ENCODE data around the gene HDLBP. TPM values are rescaled to one million over a fixed set of nuclear protein-coding genes. Genes with fewer than 3 reads are reported as not detected.

The HDLBP gene
- total and polyA plus RNA-seq, 10 of the 15 experiments (the other 5 are each of a cell fraction or from before 2014, with no cell fraction given), result 19.5 to 383 (median 249) TPM

DNA sequence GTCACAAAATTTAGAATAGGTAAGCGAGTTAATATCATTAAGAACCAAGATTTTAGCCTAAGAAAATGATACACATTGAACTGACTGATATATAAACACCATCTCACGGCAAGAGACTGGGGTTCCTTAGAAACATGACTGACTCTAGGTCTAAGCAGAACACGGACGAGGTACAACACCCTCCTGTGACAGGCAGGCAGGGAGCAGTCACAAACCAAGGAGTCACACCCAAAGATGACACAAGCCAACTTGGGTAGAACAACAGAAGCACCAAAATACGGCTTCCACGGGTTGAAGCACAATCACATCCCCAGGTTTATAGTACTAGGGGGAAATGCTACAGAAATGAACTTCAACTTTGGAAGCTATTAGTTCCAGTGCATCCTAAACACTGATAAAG lies 24.3 kb downstream of the HDLBP start:
- ChIA-PET CTCF (interaction anchor here (0.9 to 1.1 kb wide), 2 partner anchors 10 to 24 kb away, joined by 3 to 4 read pairs; no protein-coding TSS in a partner anchor), POLR2A (no interaction called here), RAD21 (ENCODE audit: unreplicated experiment) (interaction anchor here (0.9 to 1.0 kb wide), 2 partner anchors 24 to 28 kb away, joined by 3 read pairs; no protein-coding TSS in a partner anchor), SMC1A (ENCODE audit: uncharacterized antibody, unreplicated experiment) (interaction anchor here (0.6 to 4.5 kb wide), 3 partner anchors 13 to 93 kb away, joined by 4 to 33 read pairs (median 4); no protein-coding TSS in a partner anchor)
- Histone ChIP-seq H3K36me3 (ENCODE audit: control insufficient read depth in 2 of 2, insufficient read depth in 2 of 2, low read length in 1 of 2) (no peaks in the 10 kb centered on the region; a peak in 1 of 4 replicates), H2AFZ (ENCODE audit: control insufficient read depth, low read depth, low read length) (no peak overlapping the region), H3K4me1 (ENCODE audit: control insufficient read depth, insufficient read depth, low read length) (peaks cover 3% of the 10 kb centered on the region), H3K9ac (ENCODE audit: control insufficient read depth, insufficient read depth, low read length) (no peak overlapping the region), H3K4me3 (no peak overlapping the region), H3K27ac (ENCODE audit: control insufficient read depth, insufficient read depth) (no peak overlapping the region), H3K27me3 (replicated peaks in 1 of 2; ENCODE audit: control insufficient read depth in 2 of 2, insufficient read depth in 2 of 2, low read length in 1 of 2) (no peaks in the 10 kb centered on the region), H3K79me2 (ENCODE audit: control insufficient read depth, insufficient read depth, low read length) (peaks cover 91% of the 10 kb centered on the region), H3K4me2 (ENCODE audit: control insufficient read depth, insufficient read depth) (no peak overlapping the region), H3K9me3 (replicated peaks; ENCODE audit: control insufficient read depth, insufficient read depth, low read length) (no peaks in the 10 kb centered on the region), H4K20me1 (ENCODE audit: control insufficient read depth, insufficient read depth) (no peaks in the 10 kb centered on the region)
- intact Hi-C loops (cut with micrococcal nuclease; ENCODE audit: unreplicated experiment) (no loop called here), in situ Hi-C loops (cut with MboI) (no loop called here)
- TF ChIP-seq SMAD1 (IDR thresholded peaks at IDR 0.05; ENCODE audit: low read depth, partially characterized antibody) (no peak), YY1 (IDR thresholded peaks at IDR 0.05; ENCODE audit: low read depth, low read length) (no peak), TARDBP (IDR thresholded peaks at IDR 0.05; ENCODE audit: borderline replicate concordance) (no peak), POU2F2 (IDR thresholded peaks at IDR 0.05; ENCODE audit: borderline replicate concordance, low read depth, low read length) (no peak)
- TF ChIP-seq, protein P1, sequence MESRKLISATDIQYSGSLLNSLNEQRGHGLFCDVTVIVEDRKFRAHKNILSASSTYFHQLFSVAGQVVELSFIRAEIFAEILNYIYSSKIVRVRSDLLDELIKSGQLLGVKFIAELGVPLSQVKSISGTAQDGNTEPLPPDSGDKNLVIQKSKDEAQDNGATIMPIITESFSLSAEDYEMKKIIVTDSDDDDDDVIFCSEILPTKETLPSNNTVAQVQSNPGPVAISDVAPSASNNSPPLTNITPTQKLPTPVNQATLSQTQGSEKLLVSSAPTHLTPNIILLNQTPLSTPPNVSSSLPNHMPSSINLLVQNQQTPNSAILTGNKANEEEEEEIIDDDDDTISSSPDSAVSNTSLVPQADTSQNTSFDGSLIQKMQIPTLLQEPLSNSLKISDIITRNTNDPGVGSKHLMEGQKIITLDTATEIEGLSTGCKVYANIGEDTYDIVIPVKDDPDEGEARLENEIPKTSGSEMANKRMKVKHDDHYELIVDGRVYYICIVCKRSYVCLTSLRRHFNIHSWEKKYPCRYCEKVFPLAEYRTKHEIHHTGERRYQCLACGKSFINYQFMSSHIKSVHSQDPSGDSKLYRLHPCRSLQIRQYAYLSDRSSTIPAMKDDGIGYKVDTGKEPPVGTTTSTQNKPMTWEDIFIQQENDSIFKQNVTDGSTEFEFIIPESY (IDR thresholded peaks at IDR 0.05), result no peak
- over 99% methylated on average over 6 of the region's 6 CpGs for WGBS (ENCODE audit: insufficient coverage, insufficient replicate concordance, low lambda C conversion rate, missing lambda C conversion rate)
- FAIRE-seq (no peak), ATAC-seq (no peak), DNase-seq (ENCODE audit: low read depth, low spot score) (no peak)
- BruUV-seq (replicated peaks), result no TSS peak

DNA sequence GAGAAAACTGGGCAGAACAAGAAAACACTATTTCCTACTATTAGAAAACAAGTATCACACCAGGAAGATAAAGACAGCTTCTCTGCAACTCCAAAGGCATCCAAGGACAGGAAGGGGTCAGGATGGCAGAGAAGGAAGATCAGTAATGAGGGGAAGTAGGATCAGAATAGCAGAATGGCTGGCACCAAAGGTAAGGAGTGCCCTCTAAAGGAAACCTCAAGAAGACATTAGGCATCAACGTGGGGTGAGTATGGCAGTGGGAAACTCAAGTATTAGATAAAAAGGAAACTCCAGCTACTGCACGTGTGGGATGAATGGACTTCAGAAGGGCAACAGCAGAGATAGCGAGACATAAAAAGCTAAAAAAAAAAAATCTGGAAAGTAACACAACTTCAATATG lies 25.9 kb downstream of the HDLBP start:
- ChIA-PET RAD21 (ENCODE audit: unreplicated experiment) (no interaction called here), POLR2A (interaction anchor here (1.1 kb wide), 1 partner anchor 68 kb away, joined by 3 read pairs; no protein-coding TSS in a partner anchor), SMC1A (ENCODE audit: uncharacterized antibody, unreplicated experiment) (interaction anchor here (0.9 to 1.6 kb wide), 5 partner anchors 9 to 30 kb away, joined by 3 to 5 read pairs (median 4); no protein-coding TSS in a partner anchor), CTCF (interaction anchor here (0.7 to 1.9 kb wide), 4 partner anchors 12 to 212 kb away, joined by 3 to 6 read pairs (median 3); no protein-coding TSS in a partner anchor)
- 67% methylated on average over 3 of the region's 3 CpGs for WGBS (ENCODE audit: insufficient coverage, insufficient replicate concordance, low lambda C conversion rate, missing lambda C conversion rate)
- H4K20me1 ChIP-seq (ENCODE audit: control insufficient read depth, insufficient read depth), result no peaks in the 10 kb centered on the region
- no peak overlapping the region for H2AFZ ChIP-seq (ENCODE audit: control insufficient read depth, low read depth, low read length)
- H3K4me1 ChIP-seq (ENCODE audit: control insufficient read depth, insufficient read depth, low read length), result peaks cover 3% of the 10 kb centered on the region
- FAIRE-seq (no peak), DNase-seq (ENCODE audit: low read depth, low spot score) (no peak), ATAC-seq (no peak)
- no TSS peak for BruUV-seq (replicated peaks)
- no peaks in the 10 kb centered on the region for H3K9me3 ChIP-seq (replicated peaks; ENCODE audit: control insufficient read depth, insufficient read depth, low read length)
- in situ Hi-C loops (cut with MboI), result no loop called here
- H3K79me2 ChIP-seq (ENCODE audit: control insufficient read depth, insufficient read depth, low read length), result peaks cover 88% of the 10 kb centered on the region
- H3K4me3 ChIP-seq, result no peak overlapping the region
- intact Hi-C loops (cut with micrococcal nuclease; ENCODE audit: unreplicated experiment), result no loop called here
- TF ChIP-seq, protein P2, sequence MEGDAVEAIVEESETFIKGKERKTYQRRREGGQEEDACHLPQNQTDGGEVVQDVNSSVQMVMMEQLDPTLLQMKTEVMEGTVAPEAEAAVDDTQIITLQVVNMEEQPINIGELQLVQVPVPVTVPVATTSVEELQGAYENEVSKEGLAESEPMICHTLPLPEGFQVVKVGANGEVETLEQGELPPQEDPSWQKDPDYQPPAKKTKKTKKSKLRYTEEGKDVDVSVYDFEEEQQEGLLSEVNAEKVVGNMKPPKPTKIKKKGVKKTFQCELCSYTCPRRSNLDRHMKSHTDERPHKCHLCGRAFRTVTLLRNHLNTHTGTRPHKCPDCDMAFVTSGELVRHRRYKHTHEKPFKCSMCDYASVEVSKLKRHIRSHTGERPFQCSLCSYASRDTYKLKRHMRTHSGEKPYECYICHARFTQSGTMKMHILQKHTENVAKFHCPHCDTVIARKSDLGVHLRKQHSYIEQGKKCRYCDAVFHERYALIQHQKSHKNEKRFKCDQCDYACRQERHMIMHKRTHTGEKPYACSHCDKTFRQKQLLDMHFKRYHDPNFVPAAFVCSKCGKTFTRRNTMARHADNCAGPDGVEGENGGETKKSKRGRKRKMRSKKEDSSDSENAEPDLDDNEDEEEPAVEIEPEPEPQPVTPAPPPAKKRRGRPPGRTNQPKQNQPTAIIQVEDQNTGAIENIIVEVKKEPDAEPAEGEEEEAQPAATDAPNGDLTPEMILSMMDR (IDR thresholded peaks at IDR 0.05 in 2 of 3, conservative IDR thresholded peaks at IDR 0.05 in 1 of 3; ENCODE audit: control insufficient read depth in 2 of 3, extremely low read depth in 1 of 3, insufficient read depth in 1 of 3, low read depth in 3 of 3, low read length in 3 of 3), result peak in 1 of 3 experiments; percentile 7; a peak in 1 of 6 replicates
- TF ChIP-seq, protein P3, sequence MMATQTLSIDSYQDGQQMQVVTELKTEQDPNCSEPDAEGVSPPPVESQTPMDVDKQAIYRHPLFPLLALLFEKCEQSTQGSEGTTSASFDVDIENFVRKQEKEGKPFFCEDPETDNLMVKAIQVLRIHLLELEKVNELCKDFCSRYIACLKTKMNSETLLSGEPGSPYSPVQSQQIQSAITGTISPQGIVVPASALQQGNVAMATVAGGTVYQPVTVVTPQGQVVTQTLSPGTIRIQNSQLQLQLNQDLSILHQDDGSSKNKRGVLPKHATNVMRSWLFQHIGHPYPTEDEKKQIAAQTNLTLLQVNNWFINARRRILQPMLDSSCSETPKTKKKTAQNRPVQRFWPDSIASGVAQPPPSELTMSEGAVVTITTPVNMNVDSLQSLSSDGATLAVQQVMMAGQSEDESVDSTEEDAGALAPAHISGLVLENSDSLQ (IDR thresholded peaks at IDR 0.05), result no peak
- TF ChIP-seq SMAD5 (IDR thresholded peaks at IDR 0.05; ENCODE audit: low read depth) (no peak), TCF3 (IDR thresholded peaks at IDR 0.05; ENCODE audit: borderline replicate concordance, insufficient read depth, low read depth, low read length) (no peak), ESRRA (IDR thresholded peaks at IDR 0.05; ENCODE audit: low read length) (no peak), CBX5 (IDR thresholded peaks at IDR 0.05; ENCODE audit: low read depth) (no peak)
- H3K36me3 ChIP-seq (ENCODE audit: control insufficient read depth in 2 of 2, insufficient read depth in 2 of 2, low read length in 1 of 2), result no peaks in the 10 kb centered on the region; a peak in 1 of 4 replicates
- H3K4me2 ChIP-seq (ENCODE audit: control insufficient read depth, insufficient read depth), result no peak overlapping the region
- H3K27me3 ChIP-seq (replicated peaks in 1 of 2; ENCODE audit: control insufficient read depth in 2 of 2, insufficient read depth in 2 of 2, low read length in 1 of 2), result no peaks in the 10 kb centered on the region
- no peak overlapping the region for H3K27ac ChIP-seq (ENCODE audit: control insufficient read depth, insufficient read depth)
- H3K9ac ChIP-seq (ENCODE audit: control insufficient read depth, insufficient read depth, low read length), result no peak overlapping the region

Measured in GM12878 (cell line).